GM12878 (cell line): ENCODE data around the gene SETD6. TPM values are rescaled to one million over a fixed set of nuclear protein-coding genes. Genes with fewer than 3 reads are reported as not detected.

Source experiments
- ATAC-seq: fragments of 200-7000 bp; cut with Tn5 transposase; 3 replicates; pipeline ENCODE4 v1.9.1; 2020; ENCODE audit warnings: mild to moderate bottlenecking, moderate library complexity
- BruUV-seq: library from RNA; stranded (reverse); fragments of 400-500 nt; replicated peaks from 2 replicates; lab custom pipeline; 2021; lab: Mats Ljungman, UMichigan
- CTCF ChIA-PET: fragments of 300-600 bp; sonication (Branson Sonifier 250); formaldehyde crosslinking; extraction: SDS; loops from one replicate; lab custom pipeline; 2021; ENCODE audit warnings: inconsistent platforms; lab: Yijun Ruan, JAX
- POLR2A ChIA-PET: fragments of 350-600 bp; formaldehyde crosslinking; extraction: SDS; loops from one replicate; lab custom pipeline; 2021; ENCODE audit warnings: inconsistent platforms; lab: Charles Lee
- RAD21 ChIA-PET: fragments of 300-600 bp; sonication (Branson Sonifier 250); formaldehyde crosslinking; loops from one replicate; lab custom pipeline; 2023; ENCODE audit warnings: antibody characterized with exemption; ENCODE audit not compliant: unreplicated experiment; lab: Charles Lee
- SMC1A ChIA-PET: fragments of 300-600 bp; sonication (Branson Sonifier 250); formaldehyde crosslinking; loops from one replicate; lab custom pipeline; 2023; ENCODE audit not compliant: unreplicated experiment, uncharacterized antibody; lab: Charles Lee
- DNase-seq: peaks from one replicate; pipeline ENCODE4 v3.0.0-alpha.2; 2011; ENCODE audit warnings: low read depth, low spot score
- FAIRE-seq: peaks from 3 replicates; lab custom pipeline; 2011; peaks lifted over from hg19 to GRCh38; lab: Jason Lieb, UNC
- H2AFZ ChIP-seq: 2 replicates; pipeline ENCODE4 v1.6.0; 2011; ENCODE audit warnings: low read depth, low read length, control low read depth; ENCODE audit not compliant: control insufficient read depth
- H3K27ac ChIP-seq: 2 replicates; pipeline ENCODE4 v1.5.1; 2011; ENCODE audit warnings: control low read depth; ENCODE audit not compliant: control insufficient read depth, insufficient read depth
- H3K27me3 ChIP-seq, 2 experiments: replicated peaks in 1 of 2; 2 replicates each; pipeline versions ENCODE4 v1.6.0 to v1.6.1; 2011; ENCODE audit warnings: low read length in 1 of 2; ENCODE audit not compliant: control insufficient read depth in 2 of 2, insufficient read depth in 2 of 2
- H3K36me3 ChIP-seq, 2 experiments: 2 replicates each; pipeline ENCODE4 v1.5.1; 2011; ENCODE audit warnings: low read length in 1 of 2; ENCODE audit not compliant: control insufficient read depth in 2 of 2, insufficient read depth in 2 of 2
- H3K4me1 ChIP-seq: 2 replicates; pipeline ENCODE4 v1.6.1; 2011; ENCODE audit warnings: mild to moderate bottlenecking, low read length, moderate library complexity, mixed read lengths; ENCODE audit not compliant: control insufficient read depth, insufficient read depth
- H3K4me2 ChIP-seq: 2 replicates; pipeline ENCODE4 v1.6.0; 2011; ENCODE audit warnings: control low read depth; ENCODE audit not compliant: control insufficient read depth, insufficient read depth
- H3K4me3 ChIP-seq: fragments of 200-600 bp; sonication (generic); 2 replicates; pipeline ENCODE4 v1.5.1; 2016
- H3K79me2 ChIP-seq: 2 replicates; pipeline ENCODE4 v1.6.0; 2011; ENCODE audit warnings: low read length; ENCODE audit not compliant: control insufficient read depth, insufficient read depth
- H3K9ac ChIP-seq: 2 replicates; pipeline ENCODE4 v1.8.0; 2011; ENCODE audit warnings: low read length, control low read depth, mixed read lengths; ENCODE audit not compliant: control insufficient read depth, insufficient read depth
- H3K9me3 ChIP-seq: replicated peaks from 3 replicates; pipeline ENCODE4 v1.5.1; 2011; ENCODE audit warnings: mild to moderate bottlenecking, low read length; ENCODE audit not compliant: control insufficient read depth, insufficient read depth
- H4K20me1 ChIP-seq: 2 replicates; pipeline ENCODE4 v1.6.0; 2011; ENCODE audit not compliant: control insufficient read depth, insufficient read depth
- ATF7 ChIP-seq: fragments of 450-650 bp; IDR thresholded peaks from 2 replicates; pipeline ENCODE4 v1.6.1; 2016; ENCODE audit warnings: low read depth, mild to moderate bottlenecking
- BCL11A ChIP-seq: IDR thresholded peaks from 2 replicates; pipeline ENCODE4 v1.6.1; 2011; ENCODE audit warnings: low read depth, low read length
- CBX5 ChIP-seq: sonication (generic); IDR thresholded peaks from 2 replicates; pipeline ENCODE4 v1.6.1; 2016; ENCODE audit warnings: low read depth, moderate library complexity, mild to moderate bottlenecking, inconsistent platforms
- CHD4 ChIP-seq: fragments of 200-600 bp; sonication (generic); IDR thresholded peaks from 2 replicates; pipeline ENCODE4 v1.6.1; 2016; ENCODE audit warnings: mild to moderate bottlenecking
- CREB1 ChIP-seq: IDR thresholded peaks from 2 replicates; pipeline ENCODE4 v1.6.1; 2012; ENCODE audit warnings: low read depth, mild to moderate bottlenecking, inconsistent platforms
- CREM ChIP-seq: IDR thresholded peaks from 2 replicates; pipeline ENCODE4 v1.6.1; 2014; ENCODE audit warnings: antibody characterized with exemption, low read depth
- ESRRA ChIP-seq: IDR thresholded peaks from 2 replicates; pipeline ENCODE4 v1.6.1; 2012; ENCODE audit warnings: mild to moderate bottlenecking, low read length, improper control_type of control experiment
- NRF1 ChIP-seq: conservative IDR thresholded peaks from 2 replicates; pipeline ENCODE4 v1.6.1; 2011; ENCODE audit warnings: mild to moderate bottlenecking, low read depth, low read length, improper control_type of control experiment
- RAD21 ChIP-seq: IDR thresholded peaks from 2 replicates; pipeline ENCODE4 v1.6.1; 2011; ENCODE audit warnings: mild to moderate bottlenecking, low read depth, low read length, moderate library complexity; ENCODE audit not compliant: insufficient read depth
- RB1 ChIP-seq: fragments of 450-650 bp; formaldehyde crosslinking; IDR thresholded peaks from 2 replicates; pipeline ENCODE4 v1.6.1; 2017; ENCODE audit warnings: mild to moderate bottlenecking, borderline replicate concordance
- SIX5 ChIP-seq: IDR thresholded peaks from 2 replicates; pipeline ENCODE4 v1.6.1; 2011; ENCODE audit warnings: mild to moderate bottlenecking, low read depth, low read length, moderate library complexity; ENCODE audit not compliant: severe bottlenecking
- TARDBP ChIP-seq: IDR thresholded peaks from 2 replicates; pipeline ENCODE4 v1.6.1; 2016; ENCODE audit warnings: borderline replicate concordance
- ZNF207 ChIP-seq: fragments of 450-650 bp; IDR thresholded peaks from 2 replicates; pipeline ENCODE4 v1.6.1; 2014; ENCODE audit warnings: antibody characterized with exemption, mild to moderate bottlenecking, borderline replicate concordance
- WGBS: methylation state at CpG from one replicate; pipeline ENCODE4 v1.1.6; 2016; ENCODE audit warnings: low lambda C conversion rate; ENCODE audit not compliant: insufficient replicate concordance, insufficient coverage; ENCODE audit errors: missing lambda C conversion rate; 5-methylcytosine and 5-hydroxymethylcytosine counted together
- in situ Hi-C: fragments of 300-500 bp; cut with MboI; formaldehyde crosslinking; loops from 9 replicates; pipeline ENCODE4 v1.14.3; 2018; ENCODE audit warnings: mixed read lengths
- intact Hi-C: fragments of 100-400 bp; cut with micrococcal nuclease; formaldehyde crosslinking; loops from one replicate; pipeline ENCODE4 v1.14.2; 2022; ENCODE audit not compliant: unreplicated experiment
- polyA plus RNA-seq, 11 experiments: library from polyadenylated mRNA; depleted of rRNA in 4 of 11; unstranded in 6 of 11; stranded (reverse) in 5 of 11; fragments of >200 nt; fragmentation: Nextera tagmentation in 4 of 11; fragmentation: Illumina TruSeq in 1 of 11; extraction: Ambion mirVana in 4 of 11; extraction: Trizol in 1 of 11; gene quantifications; 1 replicate in 1 of 11; 2 replicates in 10 of 11; pipeline versions ENCODE4 v1.2.1 to v1.2.3, GENCODE V29; 2011 to 2016; ENCODE audit warnings: inconsistent platforms in 2 of 11, missing spikeins in 2 of 11, low read depth in 1 of 11
- total RNA-seq, 4 experiments: library from RNA; depleted of rRNA in 3 of 4; stranded (reverse); fragments of >200 nt in 3 of 4; fragmentation: Illumina TruSeq in 1 of 4; extraction: Trizol in 1 of 4; gene quantifications; 2 replicates each; pipeline versions ENCODE4 v1.2.1 to v1.2.3, GENCODE V29; 2013 to 2021
- TF ChIP-seq, protein P1 (sequence below): IDR thresholded peaks from 2 replicates; pipeline ENCODE4 v1.6.1; 2012; ENCODE audit warnings: low read depth, low read length, improper control_type of control experiment
- TF ChIP-seq, protein P2 (sequence below): IDR thresholded peaks from 2 replicates; pipeline ENCODE4 v1.6.1; 2012; ENCODE audit warnings: low read depth, low read length, improper control_type of control experiment
- TF ChIP-seq, protein P3 (sequence below): IDR thresholded peaks from 2 replicates; pipeline ENCODE4 v1.6.1; 2012; ENCODE audit warnings: low read length, inconsistent platforms

SETD6 gene
- total and polyA plus RNA-seq, 10 of the 15 experiments (the other 5 are each of a cell fraction or from before 2014, with no cell fraction given) = 8.2 to 23.8 (median 16.2) TPM

DNA sequence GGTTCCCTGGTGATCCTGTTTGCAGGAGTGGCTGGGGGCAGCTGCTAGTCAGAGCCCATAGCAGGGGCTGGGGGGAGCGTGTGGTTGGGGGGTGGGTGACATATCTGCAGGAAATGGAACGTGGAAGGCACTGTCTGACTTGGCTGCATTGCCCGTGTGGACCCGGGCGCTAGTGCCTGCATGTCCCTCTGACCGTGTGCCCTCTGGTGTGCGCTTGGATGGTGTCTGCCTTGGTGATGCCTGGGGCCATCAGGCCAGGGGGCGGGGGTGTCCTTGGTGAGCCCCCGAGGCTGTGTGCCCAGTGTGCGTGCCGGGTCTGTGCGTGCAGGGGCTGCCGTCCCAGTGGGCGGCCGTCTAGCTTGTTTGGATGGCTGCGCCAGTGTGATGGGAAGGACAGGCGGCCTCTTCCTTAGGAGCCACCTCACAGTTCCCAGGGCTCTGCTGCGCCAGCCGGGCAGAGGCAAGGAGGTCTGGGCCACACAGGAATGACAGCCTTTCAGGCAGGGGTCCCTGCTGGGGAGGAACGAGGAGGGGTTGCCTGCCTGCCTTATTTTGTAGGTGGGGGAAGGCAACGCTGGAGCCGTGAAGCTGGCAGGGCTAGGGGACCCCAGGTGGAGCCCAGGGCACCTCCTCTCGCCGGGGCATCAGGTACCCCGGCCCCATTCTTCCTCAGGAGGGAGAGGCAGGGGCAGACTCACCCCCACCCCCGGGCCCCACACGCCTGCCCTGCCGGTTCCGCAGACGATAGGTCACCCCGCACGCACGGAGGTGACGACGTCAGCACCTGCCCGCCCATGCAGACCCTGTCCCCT lies 14.7 kb upstream of the SETD6 start (continued):
- TF ChIP-seq RAD21 (no peak), BCL11A (no peak), NRF1 (no peak), TARDBP (no peak), CHD4 (no peak), CREM (no peak)
- TF ChIP-seq, protein P1, sequence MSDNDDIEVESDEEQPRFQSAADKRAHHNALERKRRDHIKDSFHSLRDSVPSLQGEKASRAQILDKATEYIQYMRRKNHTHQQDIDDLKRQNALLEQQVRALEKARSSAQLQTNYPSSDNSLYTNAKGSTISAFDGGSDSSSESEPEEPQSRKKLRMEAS = no peak
- TF ChIP-seq, protein P2, sequence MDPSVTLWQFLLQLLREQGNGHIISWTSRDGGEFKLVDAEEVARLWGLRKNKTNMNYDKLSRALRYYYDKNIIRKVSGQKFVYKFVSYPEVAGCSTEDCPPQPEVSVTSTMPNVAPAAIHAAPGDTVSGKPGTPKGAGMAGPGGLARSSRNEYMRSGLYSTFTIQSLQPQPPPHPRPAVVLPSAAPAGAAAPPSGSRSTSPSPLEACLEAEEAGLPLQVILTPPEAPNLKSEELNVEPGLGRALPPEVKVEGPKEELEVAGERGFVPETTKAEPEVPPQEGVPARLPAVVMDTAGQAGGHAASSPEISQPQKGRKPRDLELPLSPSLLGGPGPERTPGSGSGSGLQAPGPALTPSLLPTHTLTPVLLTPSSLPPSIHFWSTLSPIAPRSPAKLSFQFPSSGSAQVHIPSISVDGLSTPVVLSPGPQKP = no peak

DNA sequence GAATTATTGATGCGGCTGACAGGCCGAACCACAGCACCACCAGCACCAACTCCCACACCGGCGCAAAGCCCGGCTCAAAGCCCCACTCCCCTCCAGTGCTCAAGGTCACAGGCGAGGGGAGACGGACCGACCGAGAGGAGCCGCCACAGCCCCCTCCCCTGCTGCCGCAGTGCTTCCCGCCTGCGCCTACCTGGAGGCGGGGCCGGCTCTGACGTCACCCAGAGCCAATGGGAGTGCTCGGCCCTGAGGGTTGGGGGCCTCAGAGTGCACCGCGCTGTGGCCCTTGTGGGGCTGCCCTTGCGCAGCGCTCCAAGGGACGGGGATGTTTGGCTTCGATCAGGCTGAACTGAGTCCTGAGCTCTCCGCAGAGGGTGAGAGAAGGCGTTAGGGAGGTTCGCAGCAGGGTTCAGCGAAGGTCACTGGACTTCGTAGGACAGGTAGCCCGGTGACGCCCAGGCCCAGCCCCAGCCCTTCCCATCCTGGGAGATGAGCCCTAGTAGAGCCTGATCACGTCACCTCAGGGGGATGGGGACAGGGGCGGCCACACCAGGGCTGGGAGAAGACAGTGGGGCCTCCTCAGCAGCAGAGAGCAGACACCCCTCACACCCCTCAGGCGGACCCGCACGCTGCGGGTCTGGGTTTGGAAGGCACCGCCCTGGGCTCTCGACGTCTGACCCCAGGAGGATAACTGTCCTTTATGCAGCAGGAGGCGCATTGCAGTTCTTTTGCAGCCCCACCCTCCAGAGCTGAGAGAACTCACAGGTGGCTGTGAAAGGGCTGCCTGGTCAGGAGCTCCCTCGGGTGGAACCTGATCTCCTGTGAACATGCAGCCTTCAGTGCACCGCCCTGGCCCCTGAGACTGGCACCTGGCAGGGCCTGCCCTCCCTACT lies 13.8 kb upstream of the SETD6 start:
- no peak for FAIRE-seq
- no peaks in the 10 kb centered on the region for H3K9me3 ChIP-seq
- TF ChIP-seq ZNF207 (no peak), CREM (peak; percentile 53; the same call in 1 of the 2 replicates), SIX5 (no peak), ATF7 (peak; percentile 50; the same call in 1 of the 2 replicates), CREB1 (peak; percentile 32; the same call in 1 of the 2 replicates), RB1 (no peak), CBX5 (no peak), ESRRA (no peak)
- TF ChIP-seq, protein P3, sequence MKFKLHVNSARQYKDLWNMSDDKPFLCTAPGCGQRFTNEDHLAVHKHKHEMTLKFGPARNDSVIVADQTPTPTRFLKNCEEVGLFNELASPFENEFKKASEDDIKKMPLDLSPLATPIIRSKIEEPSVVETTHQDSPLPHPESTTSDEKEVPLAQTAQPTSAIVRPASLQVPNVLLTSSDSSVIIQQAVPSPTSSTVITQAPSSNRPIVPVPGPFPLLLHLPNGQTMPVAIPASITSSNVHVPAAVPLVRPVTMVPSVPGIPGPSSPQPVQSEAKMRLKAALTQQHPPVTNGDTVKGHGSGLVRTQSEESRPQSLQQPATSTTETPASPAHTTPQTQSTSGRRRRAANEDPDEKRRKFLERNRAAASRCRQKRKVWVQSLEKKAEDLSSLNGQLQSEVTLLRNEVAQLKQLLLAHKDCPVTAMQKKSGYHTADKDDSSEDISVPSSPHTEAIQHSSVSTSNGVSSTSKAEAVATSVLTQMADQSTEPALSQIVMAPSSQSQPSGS = no peak
- TF ChIP-seq, all 136 proteins: peak for 3
- H3K9ac ChIP-seq = no peak overlapping the region
- peaks cover 0 to 5% of the 10 kb centered on the region in 2 experiments; a peak in 1 of 4 replicates for H3K27me3 ChIP-seq
- SMC1A ChIA-PET = no interaction called here
- POLR2A ChIA-PET = no interaction called here
- WGBS = 22% methylated on average over 42 of the region's 42 CpGs
- no peaks in the 10 kb centered on the region for H4K20me1 ChIP-seq
- H3K4me1 ChIP-seq = peaks cover 11% of the 10 kb centered on the region
- H3K79me2 ChIP-seq = no peaks in the 10 kb centered on the region
- no peak overlapping the region for H3K27ac ChIP-seq
- no peaks in the 10 kb centered on the region for H3K36me3 ChIP-seq
- intact Hi-C loops = loop anchor here (5.0 kb wide), 1 partner anchor 236 kb away; no protein-coding TSS in a partner anchor
- H2AFZ ChIP-seq = peak overlapping the region; percentile 45
- H3K4me2 ChIP-seq = peak overlapping the region; percentile 89
- in situ Hi-C loops = loop anchor here (25.0 kb wide), 1 partner anchor 236 kb away; the partner anchor contains the start of gene GOT2
- RAD21 ChIA-PET = no interaction called here
- CTCF ChIA-PET = no interaction called here
- no TSS peak for BruUV-seq
- ATAC-seq = no peak; the same call in 1 of the 3 replicates
- H3K4me3 ChIP-seq = peak overlapping the region; percentile 13; the same call in 1 of the 2 replicates
- DNase-seq = no peak
